Spleen (tissue), 11 donors: ENCODE results near the gene EMILIN1. TPM values are rescaled to one million over a fixed set of nuclear protein-coding genes. Genes with fewer than 3 reads are reported as not detected.

Source experiments
- DNase-seq: peaks from one replicate; pipeline ENCODE4 v3.0.0-alpha.2; 2020
- H3K27ac ChIP-seq, 8 donors: fragments of 200-600 bp; sonication (generic) in 7 of 8; 1 replicate in 4 of 8; 2 replicates in 4 of 8; pipeline versions ENCODE4 v1.5.0 to v1.8.0; 2016 to 2021; ENCODE audit warnings: inconsistent platforms in 4 of 8, mild to moderate bottlenecking in 4 of 8, moderate library complexity in 1 of 8
- H3K27me3 ChIP-seq, 7 donors: fragments of 200-600 bp; sonication (generic) in 6 of 7; replicated peaks in 1 of 7; 1 replicate in 4 of 7; 2 replicates in 3 of 7; pipeline versions ENCODE4 v1.5.0 to v1.8.0; 2016 to 2021; ENCODE audit warnings: inconsistent platforms in 3 of 7, mild to moderate bottlenecking in 1 of 7
- H3K36me3 ChIP-seq, 6 donors: fragments of 200-600 bp; sonication (generic) in 5 of 6; 1 replicate in 4 of 6; 2 replicates in 2 of 6; pipeline versions ENCODE4 v1.5.0 to v1.8.0; 2016 to 2021; ENCODE audit warnings: inconsistent platforms in 2 of 6
- H3K4me1 ChIP-seq, 6 donors: fragments of 200-600 bp; sonication (generic) in 5 of 6; 1 replicate in 3 of 6; 2 replicates in 3 of 6; pipeline versions ENCODE4 v1.5.0 to v1.8.0; 2016 to 2021; ENCODE audit warnings: inconsistent platforms in 3 of 6
- H3K4me3 ChIP-seq, 8 donors: fragments of 200-600 bp; sonication (generic) in 7 of 8; 1 replicate in 4 of 8; 2 replicates in 4 of 8; pipeline versions ENCODE4 v1.5.0 to v1.8.0; 2016 to 2021; ENCODE audit warnings: inconsistent platforms in 4 of 8, mild to moderate bottlenecking in 4 of 8, moderate library complexity in 2 of 8
- H3K9me3 ChIP-seq, 8 donors: fragments of 200-600 bp; sonication (generic) in 7 of 8; 1 replicate in 4 of 8; 2 replicates in 4 of 8; pipeline versions ENCODE4 v1.5.0 to v1.8.0; 2016 to 2021; ENCODE audit warnings: inconsistent platforms in 4 of 8
- POLR2A ChIP-seq, 3 donors: fragments of 450-650 bp; IDR thresholded peaks; one replicate each; pipeline ENCODE4 v1.5.1; 2017; ENCODE audit warnings: antibody characterized with exemption in 3 of 3, mild to moderate bottlenecking in 1 of 3
- POLR2AphosphoS5 ChIP-seq, 3 donors: sonication (generic); formaldehyde crosslinking; IDR thresholded peaks; one replicate each; pipeline ENCODE4 v1.5.1; 2017; ENCODE audit warnings: antibody characterized with exemption in 3 of 3
- WGBS, 5 donors: extraction: QIAGEN DNeasy Blood & Tissue Kit in 3 of 5; methylation state at CpG; one replicate each; pipeline versions ENCODE4 v1.1.5 to v1.1.7; 2013 to 2018; 5-methylcytosine and 5-hydroxymethylcytosine counted together
- intact Hi-C: fragments of 100-400 bp; cut with DNase I; formaldehyde crosslinking; loops from one replicate; pipeline ENCODE4 v1.15.0; 2023; ENCODE audit warnings: low total_unique reads
- polyA plus RNA-seq, 3 donors: library from polyadenylated mRNA; stranded (reverse); fragments of 200-250 nt; gene quantifications; one replicate each; pipeline ENCODE4 v1.2.1, GENCODE V29; 2013
- total RNA-seq, 7 donors: library from RNA; depleted of rRNA in 3 of 7; stranded (reverse); fragments of >200 nt in 3 of 7; fragmentation: NEBNext Ultra II Directional in 4 of 7; extraction: Animal tissue kit (Norgen Biotek cat#: 25700) in 4 of 7; gene quantifications; one replicate each; pipeline versions ENCODE4 v1.1.0 to v1.2.1, GENCODE V29; 2016 to 2021
- TF ChIP-seq, protein P1 (sequence below), 11 experiments: fragments of 200-600 bp in 7 of 11; fragments of 450-650 bp in 4 of 11; sonication (generic) in 4 of 11; IDR thresholded peaks in 8 of 11; conservative IDR thresholded peaks in 3 of 11; 1 replicate in 7 of 11; 2 replicates in 4 of 11; pipeline versions ENCODE4 v1.4.0 to v1.8.0; 2016 to 2021; ENCODE audit warnings: antibody characterized with exemption in 11 of 11, inconsistent platforms in 4 of 11, mild to moderate bottlenecking in 1 of 11
- donor health status: healthy with polysubstance abuse.
- donor health status: DM: no; HTN: no; CAD: no; lungs with moderate emphysema.
- donor health status: DM: no; HTN: no; CAD: no.
- donor health status: Bipolar disorder and iron deficiency.
- donor health status: healthy.
- donor health status: DM: no; HTN: no; CAD: no.
- donor health status: DM: yes; HTN: yes; CAD: no.

EMILIN1 gene
- total and polyA plus RNA-seq, 10 donors: 18.3 to 152 (median 105) TPM

DNA sequence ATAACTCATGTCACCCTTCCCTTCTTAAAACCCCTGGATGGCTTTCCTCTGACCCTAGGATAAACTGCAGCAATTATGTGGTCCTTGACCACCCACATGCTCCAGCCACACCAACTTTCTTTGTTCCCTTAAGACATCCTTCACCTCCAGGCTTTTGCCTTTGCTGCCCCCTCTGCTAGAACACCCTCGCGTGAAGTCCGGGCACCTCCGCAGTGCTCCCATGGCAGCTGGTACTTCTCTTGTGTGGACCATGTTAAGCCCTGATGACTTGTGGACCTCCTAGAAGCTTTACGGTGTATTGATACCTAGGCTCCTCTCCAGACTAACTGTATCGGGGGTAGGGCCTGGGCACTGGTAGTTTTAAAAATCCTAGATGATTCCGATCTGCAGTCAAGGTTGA, 44.4 kb downstream of the EMILIN1 start:
- WGBS, 5 donors: 91 to 96% (median 95%) methylated on average over 7 of the region's 7 CpGs
- Histone ChIP-seq H3K36me3 (no peaks in the 10 kb centered on the region), H3K4me1 (peaks cover 0 to 35% (median 23%) of the 10 kb centered on the region in 6 donors), H3K4me3 (peak overlapping the region in 4 of 8 donors; percentile 47 to 85 (median 60)), H3K27ac (peak overlapping the region in 5 of 8 donors; percentile 70 to 87 (median 77)), H3K9me3 (no peaks in the 10 kb centered on the region), H3K27me3 (peaks cover 0 to 30% (median 18%) of the 10 kb centered on the region in 7 donors)
- TF ChIP-seq POLR2AphosphoS5 (IDR thresholded peaks at IDR 0.05) (no peak), POLR2A (IDR thresholded peaks at IDR 0.05) (no peak)
- TF ChIP-seq, protein P1, sequence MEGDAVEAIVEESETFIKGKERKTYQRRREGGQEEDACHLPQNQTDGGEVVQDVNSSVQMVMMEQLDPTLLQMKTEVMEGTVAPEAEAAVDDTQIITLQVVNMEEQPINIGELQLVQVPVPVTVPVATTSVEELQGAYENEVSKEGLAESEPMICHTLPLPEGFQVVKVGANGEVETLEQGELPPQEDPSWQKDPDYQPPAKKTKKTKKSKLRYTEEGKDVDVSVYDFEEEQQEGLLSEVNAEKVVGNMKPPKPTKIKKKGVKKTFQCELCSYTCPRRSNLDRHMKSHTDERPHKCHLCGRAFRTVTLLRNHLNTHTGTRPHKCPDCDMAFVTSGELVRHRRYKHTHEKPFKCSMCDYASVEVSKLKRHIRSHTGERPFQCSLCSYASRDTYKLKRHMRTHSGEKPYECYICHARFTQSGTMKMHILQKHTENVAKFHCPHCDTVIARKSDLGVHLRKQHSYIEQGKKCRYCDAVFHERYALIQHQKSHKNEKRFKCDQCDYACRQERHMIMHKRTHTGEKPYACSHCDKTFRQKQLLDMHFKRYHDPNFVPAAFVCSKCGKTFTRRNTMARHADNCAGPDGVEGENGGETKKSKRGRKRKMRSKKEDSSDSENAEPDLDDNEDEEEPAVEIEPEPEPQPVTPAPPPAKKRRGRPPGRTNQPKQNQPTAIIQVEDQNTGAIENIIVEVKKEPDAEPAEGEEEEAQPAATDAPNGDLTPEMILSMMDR (IDR thresholded peaks at IDR 0.05 in 8 of 11, conservative IDR thresholded peaks at IDR 0.05 in 3 of 11): no peak
- DNase-seq: peak; percentile 64
- intact Hi-C loops: no loop called here

DNA sequence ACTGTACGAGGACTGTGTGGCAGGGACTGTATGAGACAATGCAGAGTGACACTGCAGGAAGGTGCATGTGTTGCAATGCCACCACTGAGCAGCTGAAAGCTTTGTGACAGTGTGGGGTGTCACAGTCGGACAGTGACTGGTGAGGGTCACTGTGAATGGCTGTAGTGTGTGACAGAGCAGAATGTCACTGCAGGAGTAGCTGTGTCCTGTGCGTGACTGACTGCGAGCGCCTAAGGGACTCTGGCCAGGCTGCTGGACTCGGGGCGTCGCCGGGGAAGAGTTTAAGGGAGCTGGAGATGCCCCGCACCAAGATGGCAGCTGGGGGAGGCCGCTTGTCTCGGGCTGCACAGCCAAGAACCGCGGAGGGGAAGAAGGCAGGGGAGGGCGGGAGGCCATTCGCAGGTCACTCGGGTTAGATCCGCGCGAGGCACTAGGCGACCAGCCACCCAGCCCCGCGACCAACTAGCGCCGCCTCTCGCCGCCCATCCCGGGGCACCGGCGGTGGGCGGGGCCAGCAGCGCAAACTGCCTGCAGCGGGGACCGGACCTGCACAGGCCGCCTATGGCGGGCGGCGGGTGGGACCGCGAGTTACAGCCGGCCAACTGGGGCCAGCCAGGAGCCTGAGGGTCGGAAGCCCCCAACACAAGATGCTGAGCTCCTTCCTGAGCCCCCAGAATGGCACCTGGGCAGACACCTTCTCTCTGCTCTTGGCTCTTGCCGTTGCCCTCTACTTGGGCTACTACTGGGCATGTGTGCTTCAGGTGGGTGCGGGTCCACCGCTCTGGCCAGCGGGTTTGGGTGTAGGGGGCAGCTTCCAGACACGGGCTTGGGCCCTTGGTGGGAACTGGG, 45.1 kb downstream of the EMILIN1 start, which contains the start of gene ABHD1:
Gene ABHD1 (plus strand): TSS at position 514 of the 849 bp plus-strand sequence. CDS start 134 bp downstream, at position 648.
- Histone ChIP-seq H3K27me3 (peaks cover 0 to 23% (median 11%) of the 10 kb centered on the region in 7 donors), H3K9me3 (no peaks in the 10 kb centered on the region), H3K36me3 (no peaks in the 10 kb centered on the region), H3K4me3 (peak within 1 kb of the TSS; percentile 47 to 85 (median 64)), H3K27ac (peak within 1 kb of the TSS; percentile 58 to 87 (median 74)), H3K4me1 (peaks cover 0 to 28% (median 18%) of the 10 kb centered on the region in 6 donors)
- WGBS, 5 donors: 3 to 12% (median 6%) methylated on average over 33 to 47 of the region's 47 CpGs
- intact Hi-C loops: no loop called here
- TF ChIP-seq POLR2AphosphoS5 (IDR thresholded peaks at IDR 0.05): peak; percentile 55 to 82 (median 76)
- no peak for TF ChIP-seq POLR2A (IDR thresholded peaks at IDR 0.05)
- TF ChIP-seq, protein P1 (IDR thresholded peaks at IDR 0.05 in 8 of 11, conservative IDR thresholded peaks at IDR 0.05 in 3 of 11): peak in 1 of 11 experiments; percentile 8
- DNase-seq: peak; percentile 94

DNA sequence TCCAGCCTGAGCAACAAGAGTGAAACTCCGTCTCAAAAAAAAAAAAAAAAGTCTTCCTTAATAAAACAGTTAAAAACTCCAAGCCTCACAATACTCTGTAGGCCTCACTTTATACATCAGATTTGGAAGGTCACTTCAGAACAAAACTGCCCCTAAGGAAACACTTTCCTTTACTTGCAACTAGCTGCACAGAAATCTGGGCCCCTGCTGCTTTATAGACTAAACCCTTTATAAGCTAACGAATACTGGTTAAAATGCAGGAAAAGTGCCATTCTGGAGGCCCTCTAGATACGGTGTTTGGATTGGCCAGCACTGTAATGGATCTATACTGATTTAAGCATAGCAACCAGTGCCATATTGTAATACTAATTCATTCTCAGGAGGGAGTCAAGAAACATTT, 46.7 kb downstream of the EMILIN1 start:
- 87 to 97% (median 91%) methylated on average over 3 of the region's 3 CpGs for WGBS, 5 donors
- no peak for DNase-seq
- Histone ChIP-seq H3K27me3 (peaks cover 0 to 7% (median 0%) of the 10 kb centered on the region in 7 donors), H3K27ac (no peak overlapping the region), H3K36me3 (peaks cover 0 to 14% (median 6%) of the 10 kb centered on the region in 6 donors), H3K9me3 (no peaks in the 10 kb centered on the region), H3K4me1 (peaks cover 0 to 19% (median 11%) of the 10 kb centered on the region in 6 donors), H3K4me3 (no peak overlapping the region)
- TF ChIP-seq POLR2A (IDR thresholded peaks at IDR 0.05): no peak
- TF ChIP-seq, protein P1 (IDR thresholded peaks at IDR 0.05 in 8 of 11, conservative IDR thresholded peaks at IDR 0.05 in 3 of 11): no peak
- no peak for TF ChIP-seq POLR2AphosphoS5 (IDR thresholded peaks at IDR 0.05)
- intact Hi-C loops: no loop called here

DNA sequence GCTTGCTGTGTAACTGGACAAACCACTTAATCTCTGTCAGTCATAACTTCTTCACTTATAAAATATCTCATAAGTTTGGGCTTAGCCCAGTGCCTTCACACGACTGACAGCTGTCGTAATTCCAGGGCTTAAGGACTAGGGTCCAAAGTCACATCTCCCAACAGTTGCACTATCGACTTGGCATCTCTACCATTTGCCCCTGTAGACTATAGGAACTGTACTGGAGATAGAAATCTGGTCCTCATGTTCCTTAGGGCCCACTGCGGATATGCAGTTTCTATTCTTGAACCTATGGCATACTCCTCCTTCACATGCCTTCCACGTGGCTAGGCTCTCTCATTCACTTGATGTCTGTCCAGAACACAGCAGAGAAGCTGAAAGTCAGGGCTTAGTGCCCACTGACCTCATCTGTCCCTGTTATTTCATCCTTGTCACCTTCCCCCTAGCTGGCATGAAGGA, 47.9 kb downstream of the EMILIN1 start:
- intact Hi-C loops: no loop called here
- Histone ChIP-seq H3K4me3 (no peak overlapping the region), H3K27ac (no peak overlapping the region), H3K9me3 (no peaks in the 10 kb centered on the region), H3K36me3 (peaks cover 0 to 26% (median 18%) of the 10 kb centered on the region in 6 donors), H3K27me3 (no peaks in the 10 kb centered on the region), H3K4me1 (peaks cover 0 to 19% (median 11%) of the 10 kb centered on the region in 6 donors)
- TF ChIP-seq, protein P1 (IDR thresholded peaks at IDR 0.05 in 8 of 11, conservative IDR thresholded peaks at IDR 0.05 in 3 of 11): no peak
- no peak for TF ChIP-seq POLR2A (IDR thresholded peaks at IDR 0.05)
- TF ChIP-seq POLR2AphosphoS5 (IDR thresholded peaks at IDR 0.05): no peak
- no peak for DNase-seq
- WGBS, 5 donors: 60 to 71% (median 63%) methylated on average over 5 of the region's 5 CpGs
